Neutrophil (primary cell): Measurements from ENCODE around the gene PEX11B.

Experiments
- H3K27ac ChIP-seq: fragments of 200-600 bp; sonication (generic); 2 replicates; pipeline ENCODE4 v1.5.1; 2016; ENCODE audit warnings: mild to moderate bottlenecking, moderate library complexity
- H3K27me3 ChIP-seq: fragments of 200-600 bp; sonication (generic); 2 replicates; pipeline ENCODE4 v1.6.0; 2016; ENCODE audit warnings: mild to moderate bottlenecking
- H3K36me3 ChIP-seq: fragments of 200-600 bp; sonication (generic); 2 replicates; pipeline ENCODE4 v1.5.1; 2017
- H3K4me1 ChIP-seq, 2 experiments: fragments of 200-600 bp in 1 of 2; sonication (generic) in 1 of 2; 1 replicate in 1 of 2; 2 replicates in 1 of 2; pipeline versions ENCODE4 v1.5.1 to v1.6.1; 2013 to 2016; ENCODE audit warnings: low read depth in 1 of 2, low read length in 1 of 2, mild to moderate bottlenecking in 1 of 2, moderate library complexity in 1 of 2; ENCODE audit not compliant: control insufficient read depth in 1 of 2, insufficient read depth in 1 of 2
- H3K4me3 ChIP-seq, 2 experiments: fragments of 200-600 bp in 1 of 2; sonication (generic) in 1 of 2; 1 replicate in 1 of 2; 2 replicates in 1 of 2; pipeline ENCODE4 v1.5.1; 2013 to 2016; ENCODE audit warnings: low read depth in 1 of 2, low read length in 1 of 2, mild to moderate bottlenecking in 1 of 2, moderate library complexity in 1 of 2
- H3K9me3 ChIP-seq: fragments of 200-600 bp; sonication (generic); 2 replicates; pipeline ENCODE4 v1.5.1; 2016
- TF ChIP-seq, protein P1 (sequence below): fragments of 200-600 bp; sonication (generic); IDR thresholded peaks from 2 replicates; pipeline ENCODE4 v1.5.1; 2016; ENCODE audit warnings: antibody characterized with exemption

Gene PEX11B

DNA sequence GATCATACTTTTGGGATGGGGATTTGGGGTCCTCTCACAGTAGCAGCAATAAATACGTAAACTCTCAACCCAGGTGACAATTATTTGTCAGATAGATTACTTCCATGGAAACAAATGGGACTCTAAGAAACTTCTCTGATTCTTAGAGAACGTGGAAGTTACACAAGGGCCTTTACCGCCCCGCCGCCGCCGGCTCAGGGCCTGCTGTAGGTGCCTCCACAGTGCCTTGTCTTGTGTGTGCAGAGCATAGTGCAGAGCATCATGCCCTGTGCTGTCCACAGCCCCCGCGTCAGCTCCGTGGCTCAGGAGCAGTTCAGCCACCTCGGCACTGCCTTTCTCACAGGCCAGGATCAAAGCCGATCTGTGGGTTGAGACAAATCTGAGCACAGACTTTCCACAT is 43.9 kb downstream of the PEX11B start:
- Histone ChIP-seq H3K9me3 (no peaks in the 10 kb centered on the region), H3K4me3 (no peak overlapping the region), H3K27me3 (peaks cover 42% of the 10 kb centered on the region), H3K27ac (no peak overlapping the region), H3K4me1 (peaks cover 12 to 14% of the 10 kb centered on the region in 2 experiments), H3K36me3 (no peaks in the 10 kb centered on the region)
- TF ChIP-seq, protein P1, sequence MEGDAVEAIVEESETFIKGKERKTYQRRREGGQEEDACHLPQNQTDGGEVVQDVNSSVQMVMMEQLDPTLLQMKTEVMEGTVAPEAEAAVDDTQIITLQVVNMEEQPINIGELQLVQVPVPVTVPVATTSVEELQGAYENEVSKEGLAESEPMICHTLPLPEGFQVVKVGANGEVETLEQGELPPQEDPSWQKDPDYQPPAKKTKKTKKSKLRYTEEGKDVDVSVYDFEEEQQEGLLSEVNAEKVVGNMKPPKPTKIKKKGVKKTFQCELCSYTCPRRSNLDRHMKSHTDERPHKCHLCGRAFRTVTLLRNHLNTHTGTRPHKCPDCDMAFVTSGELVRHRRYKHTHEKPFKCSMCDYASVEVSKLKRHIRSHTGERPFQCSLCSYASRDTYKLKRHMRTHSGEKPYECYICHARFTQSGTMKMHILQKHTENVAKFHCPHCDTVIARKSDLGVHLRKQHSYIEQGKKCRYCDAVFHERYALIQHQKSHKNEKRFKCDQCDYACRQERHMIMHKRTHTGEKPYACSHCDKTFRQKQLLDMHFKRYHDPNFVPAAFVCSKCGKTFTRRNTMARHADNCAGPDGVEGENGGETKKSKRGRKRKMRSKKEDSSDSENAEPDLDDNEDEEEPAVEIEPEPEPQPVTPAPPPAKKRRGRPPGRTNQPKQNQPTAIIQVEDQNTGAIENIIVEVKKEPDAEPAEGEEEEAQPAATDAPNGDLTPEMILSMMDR, result no peak

DNA sequence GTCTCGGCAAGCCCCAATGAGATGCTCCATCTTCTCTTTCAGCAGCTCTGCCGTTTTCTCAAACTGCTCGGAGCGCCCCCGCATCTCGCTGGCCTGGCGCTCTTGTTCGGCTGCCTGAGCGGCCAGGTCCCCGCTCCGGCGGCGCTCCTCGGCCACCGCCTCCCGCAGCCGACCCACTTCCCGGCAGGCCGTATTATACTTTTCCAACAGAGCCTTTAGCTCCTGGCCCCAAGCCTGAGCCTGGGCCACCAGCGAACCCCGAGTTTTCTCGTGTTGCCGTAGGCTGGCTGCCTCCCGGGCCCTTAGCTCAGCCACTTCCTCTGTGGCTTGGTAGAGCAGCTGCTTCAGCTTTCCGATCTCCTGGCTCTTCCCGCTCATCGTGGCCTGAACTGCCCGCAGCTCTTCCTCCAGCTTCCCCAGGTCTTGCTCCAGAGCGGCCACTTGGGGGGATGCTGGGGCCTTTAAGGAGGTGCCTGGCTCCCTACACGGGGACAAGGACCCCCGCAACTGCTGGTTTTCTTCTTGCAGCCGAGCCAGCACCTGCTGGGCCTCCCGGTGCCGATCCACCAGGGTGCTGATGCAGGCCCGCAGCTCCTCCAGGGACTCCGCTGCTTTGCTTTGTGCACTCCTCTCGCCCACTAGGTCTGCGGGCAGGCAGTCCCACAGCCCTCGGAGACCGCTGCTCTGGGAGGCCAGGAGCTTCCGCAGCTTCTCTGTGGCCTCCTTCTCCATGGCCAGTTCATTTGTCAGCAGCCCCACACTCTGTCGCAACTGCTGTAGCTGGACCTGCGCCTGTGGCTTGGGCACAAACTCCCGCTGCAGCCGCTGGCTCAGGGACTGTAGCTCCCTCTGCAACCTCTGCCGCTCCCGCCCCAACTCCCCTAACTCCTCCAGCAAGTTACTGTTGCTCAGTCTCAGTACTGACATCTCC is 46.3 kb downstream of the PEX11B start:
- H3K27me3 ChIP-seq, result peaks cover 42% of the 10 kb centered on the region
- H3K4me3 ChIP-seq, result peak overlapping the region; percentile 32 to 52
- H3K36me3 ChIP-seq, result no peaks in the 10 kb centered on the region
- H3K4me1 ChIP-seq, result peaks cover 12 to 14% of the 10 kb centered on the region in 2 experiments
- TF ChIP-seq, protein P1, result no peak
- no peak overlapping the region for H3K27ac ChIP-seq
- H3K9me3 ChIP-seq, result no peaks in the 10 kb centered on the region

DNA sequence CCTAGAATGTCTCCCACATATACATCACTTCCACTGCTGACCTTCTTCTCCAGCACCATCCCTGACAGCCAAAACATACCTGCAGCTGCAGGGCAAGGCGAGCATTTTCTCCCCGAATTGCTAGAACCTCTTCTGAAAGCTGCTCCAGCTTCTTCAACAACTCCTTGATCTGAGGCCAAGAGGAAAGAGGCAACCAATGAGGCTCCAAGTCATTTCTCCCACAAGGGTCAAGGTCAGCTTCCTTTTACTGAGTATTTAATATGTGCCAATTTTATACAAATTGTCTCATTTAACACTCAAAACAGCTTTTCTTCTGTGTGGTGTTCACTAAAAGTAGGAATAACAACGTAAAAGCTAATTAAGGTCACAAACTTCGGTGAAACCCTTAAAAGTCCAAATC is 50.3 kb downstream of the PEX11B start:
- H3K27ac ChIP-seq, result no peak overlapping the region
- TF ChIP-seq, protein P1, result no peak
- H3K4me1 ChIP-seq, result peaks cover 12 to 14% of the 10 kb centered on the region in 2 experiments
- H3K9me3 ChIP-seq, result no peaks in the 10 kb centered on the region
- peaks cover 20% of the 10 kb centered on the region for H3K27me3 ChIP-seq
- no peaks in the 10 kb centered on the region for H3K36me3 ChIP-seq
- H3K4me3 ChIP-seq, result no peak overlapping the region

DNA sequence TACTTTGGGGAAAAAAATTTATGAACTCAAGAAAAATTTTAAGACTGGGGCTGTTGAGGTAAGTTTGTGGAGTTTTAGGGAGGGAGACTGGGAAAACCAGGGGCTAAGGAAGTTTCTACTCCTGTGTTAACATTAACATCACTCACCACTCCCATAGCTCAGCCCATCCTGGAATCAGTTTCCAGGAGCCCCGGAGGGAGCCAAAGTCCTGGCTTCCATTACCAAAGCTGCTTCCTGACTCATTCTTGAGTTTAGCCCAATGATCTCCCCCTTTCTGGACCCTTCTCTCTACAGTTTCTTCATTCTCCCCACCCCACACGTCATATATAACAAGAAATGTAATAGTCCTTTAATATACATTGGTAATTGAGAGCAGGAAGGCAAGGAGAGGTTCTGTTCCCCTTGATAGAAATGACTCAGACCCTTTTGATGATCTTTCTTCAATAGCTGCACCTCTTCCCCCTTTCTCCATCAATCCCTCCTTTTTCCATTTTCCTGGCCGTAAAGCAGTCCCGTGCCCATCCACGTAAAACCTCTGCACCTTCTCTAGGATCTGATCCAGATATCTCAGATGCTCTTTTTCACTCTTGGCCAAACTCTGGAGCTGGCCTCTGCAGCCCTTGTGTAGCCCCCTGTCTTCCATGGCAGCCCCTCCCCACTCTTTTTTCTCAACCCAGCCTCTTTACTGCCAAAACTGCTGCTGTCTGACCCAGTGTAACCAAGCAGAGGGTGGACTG is 55.1 kb downstream of the PEX11B start:
- H3K9me3 ChIP-seq, result no peaks in the 10 kb centered on the region
- peaks cover 14% of the 10 kb centered on the region for H3K27me3 ChIP-seq
- TF ChIP-seq, protein P1, result no peak
- H3K36me3 ChIP-seq, result no peaks in the 10 kb centered on the region
- H3K4me1 ChIP-seq, result peaks cover 7 to 8% of the 10 kb centered on the region in 2 experiments
- H3K27ac ChIP-seq, result no peak overlapping the region
- no peak overlapping the region for H3K4me3 ChIP-seq
